OCI-LY1 (cell line): Measurements from ENCODE around the gene ASIC4.

ENCODE experiments used
- H2AFZ ChIP-seq: fragments of 200-600 bp; sonication (generic), shearing (Covaris generic); 2 replicates; pipeline ENCODE4 v1.6.0; 2014; ENCODE audit warnings: antibody characterized with exemption, mild to moderate bottlenecking, low read length
- H3F3A ChIP-seq: fragments of 200-600 bp; sonication (generic), shearing (Covaris generic); 2 replicates; pipeline ENCODE4 v1.6.0; 2014; ENCODE audit warnings: mild to moderate bottlenecking, antibody characterized with exemption, low read length, moderate library complexity; ENCODE audit not compliant: insufficient read depth
- H3K27ac ChIP-seq: fragments of 200-600 bp; sonication (generic); 2 replicates; pipeline ENCODE4 v1.5.1; 2014; ENCODE audit warnings: low read length, mixed run types, mild to moderate bottlenecking, low read depth; ENCODE audit not compliant: poor library complexity, severe bottlenecking
- H3K27me3 ChIP-seq: fragments of 200-600 bp; sonication (generic); 2 replicates; pipeline ENCODE4 v1.6.0; 2014; ENCODE audit warnings: antibody characterized with exemption, mild to moderate bottlenecking, low read length, moderate library complexity; ENCODE audit not compliant: insufficient read depth
- H3K36me3 ChIP-seq: fragments of 200-600 bp; sonication (generic); 2 replicates; pipeline ENCODE4 v1.6.1; 2014; ENCODE audit warnings: mild to moderate bottlenecking, antibody characterized with exemption, low read length, moderate library complexity, mixed read lengths; ENCODE audit not compliant: insufficient read depth
- H3K4me1 ChIP-seq: fragments of 200-600 bp; sonication (generic); 2 replicates; pipeline ENCODE4 v1.5.1; 2014; ENCODE audit warnings: mild to moderate bottlenecking, low read length, moderate library complexity; ENCODE audit not compliant: insufficient read depth, severe bottlenecking
- H3K4me2 ChIP-seq: fragments of 200-600 bp; sonication (generic), shearing (Covaris generic); 2 replicates; pipeline ENCODE4 v1.6.1; 2014; ENCODE audit warnings: low read length
- H3K4me3 ChIP-seq: fragments of 200-600 bp; sonication (generic); 2 replicates; pipeline ENCODE4 v1.5.1; 2014; ENCODE audit warnings: low read length, low read depth, mild to moderate bottlenecking, mixed read lengths; ENCODE audit not compliant: poor library complexity, severe bottlenecking
- H3K79me2 ChIP-seq: fragments of 200-600 bp; shearing (Covaris generic); 2 replicates; pipeline ENCODE4 v1.6.1; 2016; ENCODE audit warnings: mixed run types, low read length, mixed read lengths; ENCODE audit not compliant: insufficient read depth
- H3K9ac ChIP-seq: fragments of 200-600 bp; sonication (generic), shearing (Covaris generic); 2 replicates; pipeline ENCODE4 v1.6.1; 2014; ENCODE audit warnings: mild to moderate bottlenecking, low read length, mixed read lengths
- H3K9me2 ChIP-seq: fragments of 200-600 bp; sonication (generic), shearing (Covaris generic); 2 replicates; pipeline ENCODE4 v1.6.1; 2014; ENCODE audit warnings: low read depth, mild to moderate bottlenecking, low read length, mixed read lengths
- H3K9me3 ChIP-seq: fragments of 200-600 bp; shearing (Covaris generic); 2 replicates; pipeline ENCODE4 v1.6.1; 2014; ENCODE audit warnings: low read length, mixed read lengths
- H4K20me1 ChIP-seq: fragments of 200-600 bp; sonication (generic), shearing (Covaris generic); 2 replicates; pipeline ENCODE4 v1.6.0; 2016; ENCODE audit warnings: mild to moderate bottlenecking, low read length; ENCODE audit not compliant: insufficient read depth
- EZH2 ChIP-seq: fragments of 200-600 bp; sonication (generic), shearing (Covaris generic); IDR thresholded peaks from 2 replicates; pipeline ENCODE4 v1.8.0; 2017; ENCODE audit warnings: borderline replicate concordance, mixed run types, mild to moderate bottlenecking, antibody characterized with exemption, low read length, moderate library complexity, mixed read lengths
- TF ChIP-seq, protein P1 (sequence below): fragments of 200-600 bp; sonication (generic), shearing (Covaris generic); IDR thresholded peaks from 2 replicates; pipeline ENCODE4 v1.5.1; 2017; ENCODE audit warnings: mild to moderate bottlenecking, antibody characterized with exemption, low read length, moderate library complexity, mixed read lengths

Gene ASIC4

DNA sequence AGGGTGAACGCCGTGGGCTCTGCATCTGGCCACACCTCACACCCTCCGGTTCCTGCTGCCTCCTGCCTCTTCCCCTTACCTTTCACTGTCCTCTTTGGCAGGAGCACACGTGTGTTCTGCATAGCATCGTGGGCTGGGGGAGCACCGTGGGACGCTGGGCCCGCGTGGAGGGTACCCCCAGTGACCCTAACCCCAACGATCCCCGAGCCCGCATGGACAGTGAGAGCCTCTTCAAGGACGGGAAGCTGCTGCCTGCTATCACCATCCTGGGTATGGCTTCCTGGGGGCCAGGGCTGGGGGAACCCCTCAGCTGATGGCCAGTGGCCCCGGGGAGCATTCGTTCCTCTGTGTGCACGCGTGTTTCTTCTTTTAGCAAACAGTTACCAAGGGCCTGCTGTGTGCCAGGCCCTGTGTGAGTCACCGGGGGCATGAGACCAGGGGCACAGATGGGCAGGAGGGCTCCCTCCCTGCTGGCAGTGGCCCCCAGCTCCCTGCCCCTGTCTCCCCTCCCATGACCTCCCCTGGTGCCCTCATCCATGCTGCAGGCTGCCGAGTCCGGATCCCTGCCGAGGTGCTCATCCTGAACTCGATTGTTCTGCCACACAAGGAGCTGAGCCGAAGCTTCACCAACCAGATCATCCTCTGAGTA, 8.0 kb upstream of the ASIC4 start:
- H3K9ac ChIP-seq = no peak overlapping the region
- peaks cover 6% of the 10 kb centered on the region; the same call in 1 of the 2 replicates for H3K36me3 ChIP-seq
- TF ChIP-seq EZH2 = no peak
- TF ChIP-seq, protein P1, sequence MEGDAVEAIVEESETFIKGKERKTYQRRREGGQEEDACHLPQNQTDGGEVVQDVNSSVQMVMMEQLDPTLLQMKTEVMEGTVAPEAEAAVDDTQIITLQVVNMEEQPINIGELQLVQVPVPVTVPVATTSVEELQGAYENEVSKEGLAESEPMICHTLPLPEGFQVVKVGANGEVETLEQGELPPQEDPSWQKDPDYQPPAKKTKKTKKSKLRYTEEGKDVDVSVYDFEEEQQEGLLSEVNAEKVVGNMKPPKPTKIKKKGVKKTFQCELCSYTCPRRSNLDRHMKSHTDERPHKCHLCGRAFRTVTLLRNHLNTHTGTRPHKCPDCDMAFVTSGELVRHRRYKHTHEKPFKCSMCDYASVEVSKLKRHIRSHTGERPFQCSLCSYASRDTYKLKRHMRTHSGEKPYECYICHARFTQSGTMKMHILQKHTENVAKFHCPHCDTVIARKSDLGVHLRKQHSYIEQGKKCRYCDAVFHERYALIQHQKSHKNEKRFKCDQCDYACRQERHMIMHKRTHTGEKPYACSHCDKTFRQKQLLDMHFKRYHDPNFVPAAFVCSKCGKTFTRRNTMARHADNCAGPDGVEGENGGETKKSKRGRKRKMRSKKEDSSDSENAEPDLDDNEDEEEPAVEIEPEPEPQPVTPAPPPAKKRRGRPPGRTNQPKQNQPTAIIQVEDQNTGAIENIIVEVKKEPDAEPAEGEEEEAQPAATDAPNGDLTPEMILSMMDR = no peak
- no peak overlapping the region for H2AFZ ChIP-seq
- no peaks in the 10 kb centered on the region for H3K9me3 ChIP-seq
- H3K4me2 ChIP-seq = no peak overlapping the region
- H3K9me2 ChIP-seq = no peaks in the 10 kb centered on the region
- H3K79me2 ChIP-seq = no peaks in the 10 kb centered on the region
- H3K4me3 ChIP-seq = no peak overlapping the region
- H3K27me3 ChIP-seq = no peaks in the 10 kb centered on the region
- no peaks in the 10 kb centered on the region for H3F3A ChIP-seq
- no peak overlapping the region for H3K27ac ChIP-seq
- no peaks in the 10 kb centered on the region for H3K4me1 ChIP-seq
- no peaks in the 10 kb centered on the region for H4K20me1 ChIP-seq

DNA sequence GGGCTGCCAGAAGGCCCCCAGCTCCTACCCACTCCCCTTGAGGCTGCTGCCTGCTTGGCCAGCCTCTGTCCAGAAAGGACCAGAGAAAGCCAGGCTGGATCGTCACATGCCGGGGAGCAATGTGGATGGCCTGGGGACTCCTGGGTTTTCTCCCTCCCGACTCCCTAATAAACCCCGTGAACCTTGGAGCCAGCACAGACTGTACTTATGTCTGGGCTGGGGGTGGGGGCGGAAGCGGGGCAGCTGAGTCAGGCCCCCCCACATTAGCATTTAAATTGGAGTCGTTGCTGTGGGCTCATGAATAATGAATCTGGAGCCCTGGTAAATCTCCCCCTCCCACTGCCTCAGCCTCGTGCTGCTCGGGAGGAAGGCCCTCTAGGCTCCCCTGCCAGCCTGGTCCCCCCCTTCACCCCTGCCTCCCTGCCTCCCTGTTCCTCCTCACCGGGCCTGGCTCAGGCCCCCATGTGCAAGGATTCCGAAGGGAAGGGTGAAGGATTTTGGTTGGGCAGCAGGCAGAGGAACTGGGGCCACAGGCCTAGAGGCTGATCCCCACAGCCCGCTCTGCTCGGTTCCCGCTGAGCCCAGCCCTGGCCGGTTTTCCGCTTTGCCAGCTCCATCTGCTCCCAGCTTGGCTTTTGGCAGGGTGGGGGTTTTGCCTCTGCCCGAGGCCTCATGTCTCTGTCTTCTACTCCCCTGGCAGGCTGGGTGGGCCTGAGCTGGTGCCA, 7.3 kb upstream of the ASIC4 start:
- H3K27me3 ChIP-seq = no peaks in the 10 kb centered on the region
- H3K4me2 ChIP-seq = no peak overlapping the region
- H3K9me3 ChIP-seq = no peaks in the 10 kb centered on the region
- peaks cover 6% of the 10 kb centered on the region; the same call in 1 of the 2 replicates for H3K36me3 ChIP-seq
- TF ChIP-seq EZH2 = no peak
- TF ChIP-seq, protein P1 = no peak
- no peak overlapping the region for H3K9ac ChIP-seq
- H2AFZ ChIP-seq = no peak overlapping the region
- H3F3A ChIP-seq = no peaks in the 10 kb centered on the region
- no peaks in the 10 kb centered on the region for H3K79me2 ChIP-seq
- no peaks in the 10 kb centered on the region for H3K9me2 ChIP-seq
- H3K4me1 ChIP-seq = no peaks in the 10 kb centered on the region
- H3K27ac ChIP-seq = no peak overlapping the region
- H3K4me3 ChIP-seq = no peak overlapping the region
- H4K20me1 ChIP-seq = no peaks in the 10 kb centered on the region

- TF ChIP-seq, protein P1 = no peak
- TF ChIP-seq EZH2 = no peak
These were observed 6.5 kb upstream of the ASIC4 start for GRCh38 chr2:219507581-219508443.

More at GRCh38 chr2:219507581-219508443, 6.5 kb upstream of the ASIC4 start:
- Histone ChIP-seq H3K27me3 (peaks cover 4% of the 10 kb centered on the region; the same call in 1 of the 2 replicates), H3F3A (no peaks in the 10 kb centered on the region), H3K9me3 (no peaks in the 10 kb centered on the region), H3K4me2 (no peak overlapping the region), H3K79me2 (no peaks in the 10 kb centered on the region), H4K20me1 (no peaks in the 10 kb centered on the region), H3K27ac (no peak overlapping the region), H3K4me1 (no peaks in the 10 kb centered on the region), H3K4me3 (no peak overlapping the region), H3K9ac (no peak overlapping the region), H3K9me2 (no peaks in the 10 kb centered on the region), H3K36me3 (peaks cover 6% of the 10 kb centered on the region; the same call in 1 of the 2 replicates), H2AFZ (no peak overlapping the region)
